ENCODE data around the gene PNKD. TPM values are rescaled to one million over a fixed set of nuclear protein-coding genes. Genes with fewer than 3 reads are reported as not detected.

Gene PNKD
- total RNA-seq, 2 experiments from 2014 or later, result 34.0 to 39.1 TPM

- Mint-ChIP-seq H3K4me3 (peak overlapping the region; percentile 92), H3K27me3 (no peaks in the 10 kb centered on the region), H3K4me1 (peaks cover 68% of the 10 kb centered on the region), H3K36me3 (ENCODE audit: low read depth) (peaks cover 20% of the 10 kb centered on the region), H3K27ac (peak overlapping the region; percentile 88), H3K9me3 (no peaks in the 10 kb centered on the region)
- CTCF ChIA-PET, result interaction anchor here (0.6 to 7.3 kb wide), 13 partner anchors 9 to 396 kb away, joined by 3 to 67 read pairs (median 6); partner anchors contain the start of genes AAMP, CATIP and PNKD
- POLR2A ChIA-PET, result no interaction called here
- no peak for DNase-seq
Measured at GRCh38 chr2:218291318-218292047, 21.2 kb downstream of the PNKD start.

GRCh38 chr2:218292048-218293014 is 22.0 kb downstream of the PNKD start, which contains the start of gene TMBIM1:
Gene TMBIM1, minus strand, starts transcription at chr2:218292503. Its CDS starts 10,362 bp downstream, at chr2:218282141.
- Mint-ChIP-seq H3K4me1 (peaks cover 60% of the 10 kb centered on the region), H3K27ac (peak within 1 kb of the TSS; percentile 88), H3K36me3 (ENCODE audit: low read depth) (peaks cover 18% of the 10 kb centered on the region), H3K27me3 (no peaks in the 10 kb centered on the region), H3K9me3 (no peaks in the 10 kb centered on the region), H3K4me3 (peak within 1 kb of the TSS; percentile 92)
- ChIA-PET CTCF (interaction anchor here (0.5 to 7.3 kb wide), 10 partner anchors 11 to 605 kb away, joined by 3 to 67 read pairs (median 4); partner anchors contain the start of genes AAMP, CATIP and PNKD), POLR2A (no interaction called here)
- DNase-seq, result peak; percentile 78

GRCh38 chr2:218293715-218294429 is 23.6 kb downstream of the PNKD start:
- Mint-ChIP-seq H3K4me1 (peaks cover 49% of the 10 kb centered on the region), H3K4me3 (no peak overlapping the region), H3K27ac (no peak overlapping the region), H3K36me3 (ENCODE audit: low read depth) (peaks cover 13% of the 10 kb centered on the region), H3K9me3 (no peaks in the 10 kb centered on the region), H3K27me3 (no peaks in the 10 kb centered on the region)
- DNase-seq, result no peak
- ChIA-PET POLR2A (no interaction called here), CTCF (interaction anchor here (0.6 to 7.3 kb wide), 6 partner anchors 8 to 108 kb away, joined by 3 to 67 read pairs (median 4); partner anchors contain the start of genes AAMP, CATIP and PNKD)

- ChIA-PET CTCF (interaction anchor here (0.6 to 7.3 kb wide), 5 partner anchors 8 to 107 kb away, joined by 4 to 67 read pairs (median 5); partner anchors contain the start of genes AAMP, CATIP and PNKD), POLR2A (no interaction called here)
Measured at GRCh38 chr2:218294430-218295022, 24.2 kb downstream of the PNKD start.

GRCh38 chr2:218295029-218295428 is 24.7 kb downstream of the PNKD start:
- CTCF ChIA-PET, result interaction anchor here (0.6 to 7.3 kb wide), 6 partner anchors 9 to 101 kb away, joined by 4 to 67 read pairs (median 5); partner anchors contain the start of genes AAMP, CATIP and PNKD
- no peak for DNase-seq
- peak overlapping the region; percentile 50 for H3K27ac Mint-ChIP-seq
- no peak overlapping the region for H3K4me3 Mint-ChIP-seq
- H3K9me3 Mint-ChIP-seq, result no peaks in the 10 kb centered on the region
- POLR2A ChIA-PET, result interaction anchor here (0.6 kb wide), 1 partner anchor 399 kb away, joined by 4 read pairs; no protein-coding TSS in a partner anchor
- H3K36me3 Mint-ChIP-seq (ENCODE audit: low read depth), result peaks cover 4% of the 10 kb centered on the region
- peaks cover 40% of the 10 kb centered on the region for H3K4me1 Mint-ChIP-seq
- H3K27me3 Mint-ChIP-seq, result no peaks in the 10 kb centered on the region

More at GRCh38 chr2:218294430-218295022, 24.2 kb downstream of the PNKD start:
- Mint-ChIP-seq H3K36me3 (ENCODE audit: low read depth) (peaks cover 9% of the 10 kb centered on the region), H3K27me3 (no peaks in the 10 kb centered on the region), H3K4me3 (no peak overlapping the region), H3K27ac (peak overlapping the region; percentile 27), H3K9me3 (no peaks in the 10 kb centered on the region), H3K4me1 (peaks cover 44% of the 10 kb centered on the region)
- DNase-seq, result no peak

GRCh38 chr2:218296200-218296599 is 25.9 kb downstream of the PNKD start:
- Mint-ChIP-seq H3K27ac (no peak overlapping the region), H3K36me3 (ENCODE audit: low read depth) (no peaks in the 10 kb centered on the region), H3K4me3 (no peak overlapping the region), H3K9me3 (no peaks in the 10 kb centered on the region), H3K4me1 (peaks cover 32% of the 10 kb centered on the region), H3K27me3 (peaks cover 2% of the 10 kb centered on the region)
- ChIA-PET CTCF (interaction anchor here (0.7 to 1.8 kb wide), 7 partner anchors 8 to 269 kb away, joined by 3 to 9 read pairs (median 4); no protein-coding TSS in a partner anchor), POLR2A (no interaction called here)
- DNase-seq, result no peak

GRCh38 chr2:218296847-218297246 is 26.5 kb downstream of the PNKD start:
- POLR2A ChIA-PET, result no interaction called here

GRCh38 chr2:218298314-218298875 is 28.1 kb downstream of the PNKD start:
- no peak for DNase-seq

More at GRCh38 chr2:218296847-218297246, 26.5 kb downstream of the PNKD start:
- no peak overlapping the region for H3K27ac Mint-ChIP-seq
- CTCF ChIA-PET, result interaction anchor here (1.0 to 1.4 kb wide), 2 partner anchors 12 to 97 kb away, joined by 3 read pairs; no protein-coding TSS in a partner anchor
- H3K36me3 Mint-ChIP-seq (ENCODE audit: low read depth), result no peaks in the 10 kb centered on the region
- no peak overlapping the region for H3K4me3 Mint-ChIP-seq
- peaks cover 36% of the 10 kb centered on the region for H3K4me1 Mint-ChIP-seq
- H3K9me3 Mint-ChIP-seq, result no peaks in the 10 kb centered on the region
- peaks cover 2% of the 10 kb centered on the region for H3K27me3 Mint-ChIP-seq
- DNase-seq, result no peak

GRCh38 chr2:218300141-218300540 is 29.8 kb downstream of the PNKD start:
- Mint-ChIP-seq H3K9me3 (no peaks in the 10 kb centered on the region), H3K27me3 (peaks cover 2% of the 10 kb centered on the region), H3K36me3 (ENCODE audit: low read depth) (no peaks in the 10 kb centered on the region), H3K4me3 (no peak overlapping the region), H3K4me1 (peaks cover 14% of the 10 kb centered on the region), H3K27ac (no peak overlapping the region)
- POLR2A ChIA-PET, result no interaction called here
- CTCF ChIA-PET, result interaction anchor here (0.6 to 2.0 kb wide), 3 partner anchors 13 to 96 kb away, joined by 4 to 7 read pairs (median 4); no protein-coding TSS in a partner anchor
- no peak for DNase-seq

More at GRCh38 chr2:218298314-218298875, 28.1 kb downstream of the PNKD start:
- POLR2A ChIA-PET, result interaction anchor here (0.9 kb wide), 1 partner anchor 12 kb away, joined by 3 read pairs; no protein-coding TSS in a partner anchor
- H3K27ac Mint-ChIP-seq, result no peak overlapping the region
- peaks cover 2% of the 10 kb centered on the region for H3K27me3 Mint-ChIP-seq
- H3K36me3 Mint-ChIP-seq (ENCODE audit: low read depth), result no peaks in the 10 kb centered on the region
- no peaks in the 10 kb centered on the region for H3K9me3 Mint-ChIP-seq
- CTCF ChIA-PET, result interaction anchor here (0.6 to 2.0 kb wide), 3 partner anchors 12 to 98 kb away, joined by 3 to 7 read pairs (median 4); no protein-coding TSS in a partner anchor
- H3K4me1 Mint-ChIP-seq, result peaks cover 27% of the 10 kb centered on the region
- no peak overlapping the region for H3K4me3 Mint-ChIP-seq

- DNase-seq, result peak; percentile 95
- Mint-ChIP-seq H3K27me3 (peaks cover 2% of the 10 kb centered on the region), H3K27ac (peak overlapping the region; percentile 60), H3K4me1 (peaks cover 13% of the 10 kb centered on the region), H3K36me3 (ENCODE audit: low read depth) (no peaks in the 10 kb centered on the region), H3K4me3 (no peak overlapping the region), H3K9me3 (no peaks in the 10 kb centered on the region)
- ChIA-PET CTCF (interaction anchor here (0.7 to 2.1 kb wide), 17 partner anchors 11 to 111 kb away, joined by 3 to 20 read pairs (median 5); partner anchors contain the start of gene CATIP), POLR2A (no interaction called here)
Measured at GRCh38 chr2:218301176-218301819, 31.0 kb downstream of the PNKD start.
